AG09309 (cell line): ENCODE results near the gene ZSCAN25.
A peak's percentile ranks its signal among the peaks of the same experiment; 100 is the strongest.

Experiments
- DNase-seq: peaks from one replicate; pipeline ENCODE4 v3.0.0-alpha.2; 2010; ENCODE audit warnings: low read depth
- H3K4me3 ChIP-seq: 2 replicates; pipeline ENCODE4 v1.5.1; 2011; ENCODE audit warnings: mild to moderate bottlenecking, low read depth, low read length, moderate library complexity; ENCODE audit not compliant: control insufficient read depth
- CTCF ChIP-seq: IDR thresholded peaks from 2 replicates; pipeline ENCODE4 v1.5.1; 2011; ENCODE audit warnings: mild to moderate bottlenecking, low read depth, low read length, inconsistent platforms; ENCODE audit not compliant: insufficient read depth, control insufficient read depth; ENCODE audit errors: missing control alignments

The ZSCAN25 gene

DNA sequence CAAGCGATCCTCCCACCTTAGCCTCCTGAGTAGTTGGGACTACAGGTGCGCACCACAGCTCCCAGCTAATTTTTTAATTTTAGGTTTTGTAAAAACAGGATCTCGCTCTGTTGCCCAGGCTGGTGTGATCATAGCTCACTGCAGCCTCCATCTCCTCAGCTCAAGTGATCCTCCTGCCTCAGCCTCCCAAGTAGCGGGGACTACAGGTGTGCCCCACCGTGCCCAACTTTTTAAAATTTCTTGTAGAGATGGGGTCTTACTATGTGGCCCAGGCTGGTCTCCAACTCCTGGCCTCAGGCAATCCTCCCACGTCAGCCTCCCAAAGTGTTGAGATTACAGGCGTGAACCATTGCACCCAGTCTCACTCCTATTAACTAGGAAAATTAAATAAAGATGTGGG, 11.2 kb upstream of the ZSCAN25 start:
- no peak overlapping the region for H3K4me3 ChIP-seq
- no peak for TF ChIP-seq CTCF
- no peak for DNase-seq

GRCh38 chr7:99606531-99606930, 10.2 kb upstream of the ZSCAN25 start:
- no peak for DNase-seq
- no peak overlapping the region for H3K4me3 ChIP-seq
- no peak for TF ChIP-seq CTCF

DNA sequence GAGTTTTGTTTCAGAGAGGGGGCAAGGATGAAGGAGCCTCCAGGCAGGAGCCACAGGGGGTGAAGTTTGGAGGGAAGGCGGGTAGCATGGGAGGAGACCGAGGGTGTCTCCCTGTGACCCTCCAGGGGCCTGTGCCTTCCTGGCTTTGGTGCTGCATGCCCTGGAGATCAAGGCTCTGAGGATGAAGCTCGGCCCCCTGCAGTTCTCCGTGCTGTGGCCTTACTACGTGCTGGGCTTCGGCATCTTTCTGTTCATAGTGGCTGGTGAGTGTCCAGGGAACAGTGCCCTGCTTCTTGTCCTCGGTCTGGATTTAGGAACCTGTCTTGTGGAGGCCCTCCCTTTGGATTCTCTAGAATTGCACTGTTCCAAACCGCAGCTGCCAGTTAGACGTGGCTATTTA, 9.2 kb upstream of the ZSCAN25 start:
- no peak for DNase-seq
- TF ChIP-seq CTCF: no peak
- H3K4me3 ChIP-seq: no peak overlapping the region

GRCh38 chr7:99614495-99614894, 2.3 kb upstream of the ZSCAN25 start:
- H3K4me3 ChIP-seq: no peak overlapping the region
- DNase-seq: no peak
- TF ChIP-seq CTCF: no peak

DNA sequence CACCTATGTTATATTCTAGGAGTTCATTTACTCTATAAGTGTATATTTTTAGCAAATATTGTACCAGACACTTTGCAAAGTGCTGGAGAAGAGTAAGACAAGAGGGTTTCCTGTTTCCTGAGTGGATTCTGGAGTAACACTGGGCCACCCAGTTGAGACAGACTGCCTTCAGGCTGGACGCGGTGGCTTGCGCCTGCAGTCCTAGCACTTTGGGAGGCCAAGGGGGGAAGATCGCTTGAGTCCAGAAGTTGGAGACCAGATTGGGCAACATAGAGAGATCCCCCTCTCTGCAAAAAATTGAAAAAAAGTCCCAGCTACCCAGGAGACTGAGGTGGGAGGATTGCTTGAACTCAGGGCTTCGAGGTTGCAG, 772 bp upstream of the ZSCAN25 start:
- no peak for TF ChIP-seq CTCF
- no peak for DNase-seq
- peak overlapping the region; percentile 83 for H3K4me3 ChIP-seq

DNA sequence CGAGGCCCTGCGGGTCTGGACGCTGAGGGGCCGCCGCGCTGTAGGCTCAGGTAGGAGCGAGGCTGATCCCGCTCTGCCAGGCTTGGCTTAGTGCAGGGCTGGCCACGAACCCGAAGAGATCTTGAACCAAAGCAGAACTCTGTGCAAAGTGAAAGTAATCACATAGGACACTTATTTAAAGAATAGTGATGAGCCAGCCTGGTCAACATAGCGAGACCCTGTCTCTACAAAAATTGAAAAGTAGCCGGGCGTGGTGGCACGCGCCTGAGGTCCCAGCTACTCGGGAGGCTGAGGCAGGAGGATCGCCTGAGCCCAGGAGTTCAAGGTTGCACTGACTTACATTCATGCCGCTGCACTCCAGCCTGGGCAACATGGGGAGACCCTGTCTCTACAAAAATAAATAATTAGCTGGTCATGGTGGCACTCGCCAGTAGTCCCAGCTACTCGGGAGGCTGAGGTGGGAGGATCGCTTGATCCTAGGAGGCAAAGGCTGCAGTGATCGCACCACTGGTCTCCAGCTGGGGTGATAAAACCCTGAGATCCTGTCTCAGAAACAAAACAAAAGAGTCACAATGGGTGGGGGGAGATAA, 541 bp downstream of the ZSCAN25 start:
- TF ChIP-seq CTCF: no peak
- peak overlapping the region; percentile 83 for H3K4me3 ChIP-seq
- DNase-seq: no peak

DNA sequence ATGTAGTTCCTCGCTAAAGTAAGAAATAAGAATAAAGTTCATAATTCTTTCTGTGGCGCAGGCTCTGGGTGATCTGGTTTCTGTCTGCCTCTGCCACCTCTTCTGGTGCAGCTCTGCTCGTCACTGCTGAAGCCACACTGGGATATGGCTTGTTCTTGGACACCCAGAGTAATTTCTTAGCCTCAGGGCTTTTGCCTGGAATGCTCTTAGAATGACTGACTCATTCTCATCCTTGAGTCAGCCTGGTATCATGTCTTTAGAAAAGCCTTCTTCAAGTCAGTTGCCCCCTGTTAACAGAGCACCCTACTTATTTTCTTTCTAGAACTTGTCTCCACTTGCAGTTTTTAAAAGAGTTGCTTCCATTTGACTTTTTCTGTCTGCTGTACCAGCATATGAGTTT, 2.0 kb downstream of the ZSCAN25 start:
- TF ChIP-seq CTCF: no peak
- no peak overlapping the region for H3K4me3 ChIP-seq
- peak; percentile 45 for DNase-seq
